Trophoblast cell (in vitro differentiated cells and primary cell): ENCODE measurements around the gene EFCAB11.
A peak's percentile ranks its signal among the peaks of the same experiment; 100 is the strongest.

ENCODE experiments used
- DNase-seq, 2 donors: peaks; one replicate each; pipeline ENCODE4 v3.0.0-alpha.2; 2016
- H2AFZ ChIP-seq: 2 replicates; pipeline ENCODE4 v1.6.1; 2013; ENCODE audit warnings: low read length, moderate library complexity, mild to moderate bottlenecking; ENCODE audit not compliant: insufficient read depth, poor library complexity
- H2AK5ac ChIP-seq: 2 replicates; pipeline ENCODE4 v1.6.1; 2013; ENCODE audit warnings: mild to moderate bottlenecking, low read length
- H2BK120ac ChIP-seq: 2 replicates; pipeline ENCODE4 v1.6.1; 2013; ENCODE audit warnings: low read length, mild to moderate bottlenecking, moderate library complexity; ENCODE audit not compliant: insufficient read depth, poor library complexity
- H2BK12ac ChIP-seq: 2 replicates; pipeline ENCODE4 v1.6.1; 2013; ENCODE audit warnings: mild to moderate bottlenecking, low read length, moderate library complexity
- H2BK5ac ChIP-seq: 2 replicates; pipeline ENCODE4 v1.6.1; 2013; ENCODE audit warnings: low read length, low read depth, moderate library complexity, mild to moderate bottlenecking; ENCODE audit not compliant: poor library complexity
- H3K14ac ChIP-seq: 2 replicates; pipeline ENCODE4 v1.6.1; 2013; ENCODE audit warnings: mild to moderate bottlenecking, low read length
- H3K18ac ChIP-seq: 2 replicates; pipeline ENCODE4 v1.6.1; 2013; ENCODE audit warnings: mild to moderate bottlenecking, low read length
- H3K23ac ChIP-seq: 2 replicates; pipeline ENCODE4 v1.6.1; 2013; ENCODE audit warnings: low read length
- H3K27ac ChIP-seq: 2 replicates; pipeline ENCODE4 v1.5.1; 2013; ENCODE audit warnings: low read depth, mild to moderate bottlenecking, inconsistent platforms, low read length, moderate library complexity
- H3K27me3 ChIP-seq: 2 replicates; pipeline ENCODE4 v1.6.1; 2013; ENCODE audit warnings: inconsistent platforms, mild to moderate bottlenecking, low read length, moderate library complexity; ENCODE audit not compliant: insufficient read depth
- H3K36me3 ChIP-seq, 2 experiments: 1 replicate in 1 of 2; 2 replicates in 1 of 2; pipeline ENCODE4 v1.6.1; 2013; ENCODE audit warnings: low read length in 2 of 2, mild to moderate bottlenecking in 2 of 2, moderate library complexity in 1 of 2; ENCODE audit not compliant: insufficient read depth in 2 of 2, control insufficient read depth in 1 of 2
- H3K4ac ChIP-seq: 2 replicates; pipeline ENCODE4 v1.6.1; 2013; ENCODE audit warnings: low read depth, mild to moderate bottlenecking, low read length, moderate library complexity
- H3K4me1 ChIP-seq, 2 experiments: 1 replicate in 1 of 2; 2 replicates in 1 of 2; pipeline ENCODE4 v1.6.1; 2013; ENCODE audit warnings: low read length in 2 of 2, mild to moderate bottlenecking in 2 of 2, moderate library complexity in 1 of 2; ENCODE audit not compliant: insufficient read depth in 2 of 2, control insufficient read depth in 1 of 2
- H3K4me2 ChIP-seq: 2 replicates; pipeline ENCODE4 v1.6.1; 2013; ENCODE audit warnings: inconsistent platforms, mild to moderate bottlenecking, low read length, moderate library complexity
- H3K4me3 ChIP-seq: 2 replicates; pipeline ENCODE4 v1.5.1; 2013; ENCODE audit warnings: mild to moderate bottlenecking, low read depth, low read length, inconsistent platforms
- H3K79me1 ChIP-seq: one replicate; pipeline ENCODE4 v1.6.1; 2013; ENCODE audit warnings: low read length
- H3K79me2 ChIP-seq: 2 replicates; pipeline ENCODE4 v1.6.1; 2013; ENCODE audit warnings: low read length, mild to moderate bottlenecking; ENCODE audit not compliant: control insufficient read depth, insufficient read depth, poor library complexity
- H3K9ac ChIP-seq: 2 replicates; pipeline ENCODE4 v1.6.1; 2013; ENCODE audit warnings: mild to moderate bottlenecking, low read length
- H3K9me3 ChIP-seq: 2 replicates; pipeline ENCODE4 v1.6.1; 2013; ENCODE audit warnings: low read depth, mild to moderate bottlenecking, control low read depth, inconsistent platforms, low read length; ENCODE audit not compliant: insufficient read depth
- H4K12ac ChIP-seq: 2 replicates; pipeline ENCODE4 v1.6.1; 2013; ENCODE audit warnings: low read depth, mild to moderate bottlenecking, low read length, moderate library complexity
- H4K8ac ChIP-seq: 2 replicates; pipeline ENCODE4 v1.6.1; 2013; ENCODE audit warnings: low read depth, mild to moderate bottlenecking, low read length, moderate library complexity
- H4K91ac ChIP-seq: one replicate; pipeline ENCODE4 v1.6.1; 2013; ENCODE audit warnings: low read depth, mild to moderate bottlenecking, low read length, moderate library complexity
- WGBS: extraction: QIAGEN DNeasy Blood & Tissue Kit; methylation state at CpG from one replicate; pipeline ENCODE4 v1.1.7; 2013; ENCODE audit warnings: missing lambda C conversion rate; ENCODE audit not compliant: insufficient read length, insufficient coverage; ENCODE audit errors: extremely low coverage; 5-methylcytosine and 5-hydroxymethylcytosine counted together

Gene EFCAB11

GRCh38 chr14:89953602-89954001 lies 928 bp downstream of the EFCAB11 start:
- H2AK5ac ChIP-seq: no peak overlapping the region
- no peak overlapping the region for H3K18ac ChIP-seq
- H3K36me3 ChIP-seq: peaks cover 10 to 12% of the 10 kb centered on the region in 2 experiments
- no peak overlapping the region for H2BK12ac ChIP-seq
- no peak overlapping the region for H3K4me3 ChIP-seq
- H4K91ac ChIP-seq: no peak overlapping the region
- WGBS: no CpG with 5 or more reads among the region's 1 CpG
- H3K14ac ChIP-seq: no peak overlapping the region
- peak overlapping the region; percentile 36 for H3K4me2 ChIP-seq
- H3K23ac ChIP-seq: no peak overlapping the region
- H4K8ac ChIP-seq: no peak overlapping the region
- H2BK5ac ChIP-seq: no peak overlapping the region
- no peak overlapping the region for H3K27ac ChIP-seq
- no peak overlapping the region for H2AFZ ChIP-seq
- no peak overlapping the region for H4K12ac ChIP-seq
- no peak overlapping the region for H3K9ac ChIP-seq
- no peak overlapping the region for H3K4ac ChIP-seq
- H3K79me1 ChIP-seq: peaks cover 13% of the 10 kb centered on the region
- H3K79me2 ChIP-seq: peaks cover 11% of the 10 kb centered on the region
- peaks cover 3 to 4% of the 10 kb centered on the region in 2 experiments for H3K4me1 ChIP-seq
- H3K27me3 ChIP-seq: no peaks in the 10 kb centered on the region
- H2BK120ac ChIP-seq: no peak overlapping the region
- no peak for DNase-seq
- peaks cover 3% of the 10 kb centered on the region for H3K9me3 ChIP-seq

GRCh38 chr14:89952576-89952975 lies 2.0 kb downstream of the EFCAB11 start:
- Histone ChIP-seq H2BK120ac (no peak overlapping the region), H3K23ac (no peak overlapping the region), H3K14ac (no peak overlapping the region), H2AK5ac (no peak overlapping the region), H2AFZ (no peak overlapping the region), H3K4me2 (no peak overlapping the region), H2BK12ac (no peak overlapping the region), H3K79me2 (peaks cover 11% of the 10 kb centered on the region), H3K79me1 (peaks cover 13% of the 10 kb centered on the region), H3K4me3 (no peak overlapping the region), H4K91ac (no peak overlapping the region), H4K12ac (no peak overlapping the region), H3K18ac (no peak overlapping the region), H2BK5ac (no peak overlapping the region), H3K36me3 (peaks cover 3 to 4% of the 10 kb centered on the region in 2 experiments), H3K9ac (no peak overlapping the region), H3K4me1 (peaks cover 3 to 4% of the 10 kb centered on the region in 2 experiments), H3K27ac (no peak overlapping the region), H3K4ac (no peak overlapping the region), H3K9me3 (no peaks in the 10 kb centered on the region), H4K8ac (no peak overlapping the region), H3K27me3 (no peaks in the 10 kb centered on the region)
- WGBS: no CpG with 5 or more reads among the region's 2 CpGs
- no peak for DNase-seq

- no peaks in the 10 kb centered on the region for H3K9me3 ChIP-seq
- no peak overlapping the region for H2BK5ac ChIP-seq
- H3K27ac ChIP-seq: no peak overlapping the region
- no peak overlapping the region for H2AFZ ChIP-seq
- no peak overlapping the region for H2AK5ac ChIP-seq
- H3K4ac ChIP-seq: no peak overlapping the region
- H3K79me2 ChIP-seq: no peaks in the 10 kb centered on the region
- no peak overlapping the region for H4K8ac ChIP-seq
- H3K14ac ChIP-seq: no peak overlapping the region
- H3K18ac ChIP-seq: no peak overlapping the region
- no peak overlapping the region for H3K23ac ChIP-seq
- DNase-seq: no peak
- no peak overlapping the region for H3K9ac ChIP-seq
- H3K27me3 ChIP-seq: no peaks in the 10 kb centered on the region
- no peaks in the 10 kb centered on the region for H3K4me1 ChIP-seq
- peaks cover 3 to 4% of the 10 kb centered on the region in 2 experiments for H3K36me3 ChIP-seq
- H2BK120ac ChIP-seq: no peak overlapping the region
- H4K12ac ChIP-seq: no peak overlapping the region
- H3K4me2 ChIP-seq: no peak overlapping the region
- no peak overlapping the region for H4K91ac ChIP-seq
- H3K79me1 ChIP-seq: no peaks in the 10 kb centered on the region
- no peak overlapping the region for H2BK12ac ChIP-seq
- no peak overlapping the region for H3K4me3 ChIP-seq
Measured at GRCh38 chr14:89947344-89947743, 7.2 kb downstream of the EFCAB11 start.

GRCh38 chr14:89941830-89942377 lies 12.6 kb downstream of the EFCAB11 start:
- Histone ChIP-seq H4K8ac (no peak overlapping the region), H3K36me3 (no peaks in the 10 kb centered on the region), H2BK120ac (no peak overlapping the region), H3K18ac (no peak overlapping the region), H3K27ac (no peak overlapping the region), H3K9ac (no peak overlapping the region), H3K27me3 (no peaks in the 10 kb centered on the region), H3K79me2 (no peaks in the 10 kb centered on the region), H3K4me3 (no peak overlapping the region), H2BK5ac (no peak overlapping the region), H2AFZ (no peak overlapping the region), H3K9me3 (no peaks in the 10 kb centered on the region), H4K91ac (no peak overlapping the region), H3K79me1 (no peaks in the 10 kb centered on the region), H3K4me1 (no peaks in the 10 kb centered on the region), H3K14ac (no peak overlapping the region), H2BK12ac (no peak overlapping the region), H3K4me2 (no peak overlapping the region), H2AK5ac (no peak overlapping the region), H3K4ac (no peak overlapping the region), H4K12ac (no peak overlapping the region), H3K23ac (no peak overlapping the region)
- DNase-seq: no peak
- no CpG with 5 or more reads among the region's 2 CpGs for WGBS
